GM19468 (cell line): ENCODE results near the gene HEATR9.

ENCODE experiments used
- ATAC-seq: cut with Tn5 transposase; IDR thresholded peaks from one replicate; pipeline ENCODE4 v1.9.1; 2021; ENCODE audit warnings: mild to moderate bottlenecking, moderate library complexity, moderate number of reproducible peaks; ENCODE audit not compliant: unreplicated experiment; ENCODE audit errors: extremely low read depth

Gene HEATR9

DNA sequence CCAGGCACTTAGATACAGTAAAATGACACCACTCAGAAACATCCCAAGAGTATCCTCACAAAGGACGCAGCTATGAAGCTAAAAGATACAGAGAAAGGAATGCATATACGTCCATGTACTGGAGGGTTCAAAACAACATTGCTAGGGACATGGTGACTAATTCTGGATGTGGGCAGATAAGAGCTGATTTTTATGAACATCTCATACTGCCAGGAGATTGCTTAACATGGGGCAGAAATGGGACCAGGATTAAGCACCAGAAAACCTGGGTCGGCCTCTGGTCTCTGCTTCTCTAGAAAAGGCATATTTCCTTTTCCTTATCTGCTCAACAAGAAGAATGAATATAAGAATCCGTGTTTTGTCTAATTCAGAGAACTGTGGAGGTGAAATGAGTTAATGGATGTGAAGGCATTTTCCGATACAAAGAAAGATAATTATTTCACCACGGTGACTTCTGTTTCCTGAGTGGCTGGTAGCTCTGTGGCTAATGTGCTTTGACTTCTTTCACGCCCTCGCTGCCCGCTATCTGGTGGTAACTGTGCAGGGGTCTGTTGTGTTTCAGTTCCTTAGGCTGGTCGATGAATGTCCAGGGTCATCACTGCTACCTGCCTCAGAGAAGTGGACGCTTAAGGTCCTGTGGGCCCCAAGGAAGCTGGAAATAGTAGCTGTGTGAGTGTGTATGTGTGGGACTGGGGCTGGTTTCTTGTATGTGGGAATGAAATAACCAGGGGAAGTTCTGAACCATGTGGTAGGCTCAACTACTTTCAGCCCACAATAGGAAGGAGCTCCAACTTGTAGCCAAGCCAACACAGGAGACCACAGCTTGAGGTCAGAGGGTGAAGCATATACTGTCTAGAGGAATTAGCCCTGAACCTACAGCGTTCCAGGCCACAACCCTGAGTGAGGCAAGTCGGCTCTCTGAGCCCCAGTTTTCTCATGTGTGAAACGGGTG lies 27.2 kb upstream of the HEATR9 start:
- no peak for ATAC-seq

GRCh38 chr17:35894206-35894605 lies 25.5 kb upstream of the HEATR9 start:
- ATAC-seq: no peak

DNA sequence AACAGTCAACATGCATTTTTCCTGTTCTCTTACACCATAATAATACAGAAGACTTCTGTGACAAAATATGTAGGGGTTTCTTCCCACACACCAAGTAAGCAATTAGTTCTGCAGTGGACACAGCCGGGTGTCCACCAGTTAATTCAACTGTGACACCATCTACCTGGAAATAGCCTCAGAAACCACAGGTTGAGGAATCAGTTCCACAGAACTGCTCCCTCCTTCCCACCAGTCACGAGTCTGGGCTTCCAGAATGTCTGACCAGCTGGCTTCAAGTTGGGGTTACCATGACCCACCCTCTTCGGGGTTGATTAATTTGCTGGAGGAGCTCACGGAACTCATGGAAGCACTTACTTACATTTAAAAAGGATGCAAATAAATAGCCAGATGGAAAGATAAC lies 25.1 kb upstream of the HEATR9 start:
- no peak for ATAC-seq

- no peak for ATAC-seq
Measured at GRCh38 chr17:35892091-35893035, 23.7 kb upstream of the HEATR9 start.

DNA sequence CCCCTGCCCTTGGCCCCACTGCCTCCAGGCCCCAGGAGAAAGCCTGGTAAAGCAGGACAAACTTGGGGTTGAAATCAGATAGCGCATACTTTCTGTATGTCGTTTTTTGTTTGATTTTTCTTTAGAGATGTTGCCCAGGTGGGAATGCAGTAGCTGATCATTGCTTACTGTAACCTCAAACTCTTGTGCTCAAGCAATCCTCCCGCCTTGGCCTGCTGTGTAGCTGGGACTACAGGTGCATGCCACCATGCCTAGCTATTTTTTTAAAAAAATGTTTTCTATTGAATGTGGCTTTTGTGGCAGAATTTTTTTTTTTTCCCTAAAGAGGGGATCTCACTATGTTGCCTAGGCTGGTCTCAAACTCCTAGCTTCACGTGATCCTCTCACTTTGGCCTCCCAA lies 22.6 kb upstream of the HEATR9 start:
- ATAC-seq: no peak

DNA sequence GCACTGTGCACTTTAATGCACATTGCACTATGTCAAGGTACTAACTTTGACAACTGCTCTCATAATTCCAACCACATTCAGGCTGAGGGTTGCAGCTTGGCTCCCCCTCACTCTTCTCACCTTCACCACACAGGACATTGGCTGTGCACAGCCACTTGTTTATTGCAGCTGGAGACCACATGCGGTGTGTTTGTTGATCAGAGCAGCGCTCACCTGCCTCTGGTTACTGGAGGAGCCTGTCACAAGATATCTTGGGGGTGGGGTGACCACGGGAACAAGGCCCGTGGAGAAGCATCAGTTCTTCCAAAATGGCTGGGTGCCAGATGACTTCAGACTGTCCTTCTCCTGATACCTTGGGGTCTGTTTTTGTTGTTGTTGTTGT lies 22.1 kb upstream of the HEATR9 start:
- no peak for ATAC-seq

GRCh38 chr17:35889818-35890773 lies 21.4 kb upstream of the HEATR9 start:
- ATAC-seq: no peak

DNA sequence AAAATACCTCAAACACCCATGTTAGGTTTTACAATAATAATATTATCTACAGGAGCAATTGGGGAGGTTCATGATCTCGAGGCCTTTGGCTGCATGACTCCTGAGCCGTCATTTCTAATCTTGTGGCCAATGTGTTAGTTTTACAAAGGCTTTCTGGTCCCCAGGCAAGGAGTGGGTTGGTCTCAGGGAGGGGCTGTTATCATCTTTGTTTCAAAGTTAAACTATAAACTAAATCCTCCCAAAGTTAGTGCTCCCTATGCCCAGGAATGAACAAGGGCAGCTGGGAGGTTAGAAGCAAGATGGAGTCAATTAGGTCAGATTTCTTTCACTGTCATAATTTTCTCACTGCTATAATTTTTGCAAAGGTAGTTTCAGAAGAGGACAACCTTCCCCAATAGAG lies 20.6 kb upstream of the HEATR9 start:
- ATAC-seq: no peak

DNA sequence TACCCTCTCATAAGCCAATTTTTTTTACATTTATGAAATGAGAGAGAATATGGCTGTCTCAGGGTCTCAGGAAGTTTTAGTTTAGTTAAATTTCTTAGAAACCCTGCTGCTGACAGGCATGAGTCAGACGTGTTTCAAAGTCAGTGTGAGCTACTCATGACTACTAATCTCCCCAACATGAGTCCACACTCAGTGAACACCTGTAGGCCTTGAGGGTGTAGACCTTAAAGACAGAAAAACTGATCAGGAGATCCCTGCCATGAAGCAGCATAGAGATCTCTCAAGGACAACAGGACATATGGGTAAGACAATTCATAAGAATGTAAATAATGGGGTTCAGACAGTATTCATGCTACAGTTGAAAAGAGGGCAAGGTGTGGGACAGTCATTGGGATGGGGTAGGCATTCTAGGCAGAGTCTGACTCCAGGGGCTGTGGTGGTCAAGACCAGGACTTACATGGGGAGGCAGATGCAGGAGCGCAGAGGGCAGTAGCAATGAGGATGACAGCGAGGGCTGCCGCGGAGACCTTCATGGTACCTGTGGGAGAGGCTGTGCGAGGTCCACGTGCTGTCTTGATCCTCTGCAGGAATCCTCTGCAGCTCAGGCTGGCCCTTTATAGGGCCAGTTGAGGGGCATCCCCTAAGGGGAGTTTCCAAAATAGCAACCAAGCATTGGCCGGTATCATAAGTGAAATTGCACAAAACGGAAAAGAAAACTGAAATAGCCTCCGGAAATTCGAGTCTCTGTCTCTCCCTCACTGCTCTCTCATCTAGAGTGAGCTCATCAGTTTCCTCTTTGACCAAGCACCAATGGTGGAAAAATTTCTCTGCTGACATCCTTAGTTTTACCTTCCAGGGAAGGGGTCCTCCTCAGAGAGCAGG lies 11.3 kb upstream of the HEATR9 start, which contains the start of gene CCL5:
Gene CCL5, minus strand, starts transcription at position 588 of the 882 bp plus-strand sequence.
- ATAC-seq: peak; percentile 89

GRCh38 chr17:35878361-35878760 lies 9.7 kb upstream of the HEATR9 start:
- no peak for ATAC-seq

GRCh38 chr17:35877345-35878029 lies 8.8 kb upstream of the HEATR9 start:
- ATAC-seq: no peak

DNA sequence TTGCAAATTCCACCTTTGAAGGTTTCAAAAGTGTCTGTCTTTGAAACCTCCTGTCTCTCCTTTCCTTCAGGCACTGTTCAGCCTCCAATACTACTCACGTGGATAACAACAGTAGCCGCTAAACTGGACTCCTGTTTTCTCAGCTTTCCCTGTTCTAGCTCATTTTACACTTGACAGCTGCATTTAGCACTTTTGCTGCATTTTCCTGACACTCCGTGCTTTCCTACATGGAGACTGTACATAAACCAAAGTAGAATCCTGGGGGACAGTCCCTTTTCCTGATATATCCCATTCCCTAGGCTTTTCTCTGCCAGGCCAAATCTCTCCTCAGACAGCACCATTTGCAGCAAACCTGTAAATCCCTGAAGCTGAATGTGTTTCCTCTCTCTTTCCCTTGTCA lies 7.8 kb upstream of the HEATR9 start:
- ATAC-seq: no peak

DNA sequence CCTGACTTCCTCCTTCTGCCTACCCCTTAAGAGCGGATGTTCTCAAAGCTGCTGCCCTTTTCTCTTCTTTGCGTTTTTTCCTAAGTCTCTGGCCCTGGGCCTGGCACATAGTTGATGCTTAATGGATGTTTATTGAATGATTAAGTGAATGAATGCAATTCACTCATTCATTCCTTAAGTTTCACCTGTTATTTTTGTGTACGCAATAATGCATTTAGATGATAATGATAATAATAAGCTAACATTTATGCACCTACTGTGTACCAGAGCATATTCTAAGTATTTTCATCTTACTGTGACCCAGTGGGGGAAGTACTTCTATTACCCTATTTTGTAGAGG lies 7.1 kb upstream of the HEATR9 start:
- ATAC-seq: no peak

DNA sequence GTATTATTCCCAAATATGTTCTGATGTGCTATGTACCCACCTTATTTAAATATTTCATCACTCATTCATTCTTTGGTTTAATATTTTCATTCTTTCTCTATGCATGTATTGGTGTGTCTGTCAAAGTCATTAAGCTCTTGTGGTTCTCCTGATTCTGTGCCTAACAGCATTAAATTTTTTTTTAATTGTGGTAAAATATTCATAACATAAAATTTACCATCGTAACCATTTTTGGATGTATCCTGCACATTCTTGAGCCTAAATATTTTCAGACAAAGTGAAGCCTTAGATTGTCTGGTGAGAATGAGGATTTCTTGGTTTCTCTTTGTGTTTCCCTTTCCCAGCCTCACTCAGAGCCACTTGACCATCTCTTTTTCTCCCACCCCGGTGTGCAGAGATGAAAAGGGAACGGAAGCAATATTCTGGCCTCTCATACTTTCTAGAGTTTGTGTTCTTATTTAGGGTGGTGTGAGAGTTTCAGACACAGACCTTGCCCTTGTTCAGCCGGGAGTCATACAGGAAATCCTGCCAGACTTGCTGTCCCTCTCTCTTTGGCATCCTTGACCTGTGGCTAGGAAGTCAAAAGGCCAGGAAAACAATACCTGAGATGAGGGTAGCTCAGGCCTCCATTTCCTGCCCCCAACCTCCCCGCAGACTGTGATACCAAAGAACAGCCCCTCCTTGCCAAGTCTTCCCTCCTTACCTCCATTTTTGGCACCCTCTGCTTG lies 6.5 kb upstream of the HEATR9 start:
- ATAC-seq: no peak

GRCh38 chr17:35872196-35872980 lies 3.7 kb upstream of the HEATR9 start:
- no peak for ATAC-seq

GRCh38 chr17:35870906-35871819 lies 2.5 kb upstream of the HEATR9 start:
- ATAC-seq: no peak
